CD4-positive, alpha-beta T cell (primary cell): ENCODE data around the gene BPIFB6. TPM values are rescaled to one million over a fixed set of nuclear protein-coding genes. Genes with fewer than 3 reads are reported as not detected.

Experiments
- ATAC-seq: fragments of 200-7000 bp; cut with Tn5 transposase; one replicate; pipeline ENCODE4 v1.10.0; 2022; ENCODE audit warnings: mild to moderate bottlenecking; ENCODE audit not compliant: poor library complexity
- CTCF ChIA-PET: fragments of 350-600 bp; sonication (Branson Sonifier 250); formaldehyde crosslinking; loops from one replicate; lab custom pipeline; 2021; ENCODE audit warnings: antibody characterized with exemption, inconsistent platforms; lab: Charles Lee
- POLR2A ChIA-PET: fragments of 350-600 bp; sonication (Branson Sonifier 250); formaldehyde crosslinking; loops from one replicate; lab custom pipeline; 2021; ENCODE audit warnings: antibody characterized with exemption, inconsistent platforms; lab: Charles Lee
- DNase-seq, 14 experiments: peaks; one replicate each; pipeline ENCODE4 v3.0.0-alpha.2; 2013 to 2020; ENCODE audit warnings: mixed read lengths in 2 of 14
- H3K27ac ChIP-seq, 2 donors: one replicate each; pipeline versions ENCODE4 v1.5.1 to v1.7.0; 2013; ENCODE audit warnings: low read length in 2 of 2, low read depth in 1 of 2, mild to moderate bottlenecking in 1 of 2
- H3K27me3 ChIP-seq, 2 experiments: 1 replicate in 1 of 2; 2 replicates in 1 of 2; pipeline versions ENCODE4 v1.6.1 to v1.7.0; 2013; ENCODE audit warnings: low read length in 2 of 2, control low read depth in 1 of 2, mild to moderate bottlenecking in 1 of 2, moderate library complexity in 1 of 2; ENCODE audit not compliant: insufficient read depth in 2 of 2, control insufficient read depth in 1 of 2
- H3K36me3 ChIP-seq: one replicate; pipeline ENCODE4 v1.6.1; 2013; ENCODE audit warnings: low read length, control low read depth; ENCODE audit not compliant: insufficient read depth
- H3K4me1 ChIP-seq: one replicate; pipeline ENCODE4 v1.6.1; 2013; ENCODE audit warnings: low read length, control low read depth; ENCODE audit not compliant: insufficient read depth
- H3K4me3 ChIP-seq: one replicate; pipeline ENCODE4 v1.5.1; 2013; ENCODE audit warnings: mild to moderate bottlenecking, low read length, moderate library complexity
- H3K9me3 ChIP-seq, 2 experiments: 1 replicate in 1 of 2; 2 replicates in 1 of 2; pipeline versions ENCODE4 v1.6.1 to v1.7.0; 2013; ENCODE audit warnings: low read length in 2 of 2, mild to moderate bottlenecking in 2 of 2, control low read depth in 1 of 2, moderate library complexity in 1 of 2; ENCODE audit not compliant: control insufficient read depth in 1 of 2, insufficient read depth in 1 of 2
- H3K27ac Mint-ChIP-seq: one replicate; pipeline ENCODE4 v1.8.0; 2020; ENCODE audit warnings: mixed read lengths
- H3K27me3 Mint-ChIP-seq: one replicate; pipeline ENCODE4 v1.8.0; 2021; ENCODE audit warnings: mixed read lengths
- H3K36me3 Mint-ChIP-seq: one replicate; pipeline ENCODE4 v1.8.0; 2021; ENCODE audit warnings: low read depth, mixed read lengths
- H3K4me1 Mint-ChIP-seq: one replicate; pipeline ENCODE4 v1.8.0; 2021; ENCODE audit warnings: low read depth, mixed read lengths
- H3K4me3 Mint-ChIP-seq: one replicate; pipeline ENCODE4 v1.8.0; 2020; ENCODE audit warnings: mild to moderate bottlenecking, mixed read lengths
- H3K9me3 Mint-ChIP-seq: one replicate; pipeline ENCODE4 v1.8.0; 2020; ENCODE audit warnings: mixed read lengths
- intact Hi-C, 2 experiments: fragments of 100-400 bp; cut with DNase I in 1 of 2; cut with micrococcal nuclease in 1 of 2; formaldehyde crosslinking; loops; one replicate each; pipeline versions ENCODE4 v1.15.1 to v1.9.0; 2023 to 2025; cut with DNase I, micrococcal nuclease
- total RNA-seq, 174 experiments: library from RNA in 2 of 174; stranded (reverse) in 2 of 174; gene quantifications; one replicate each; pipeline ENCODE4 v1.2.3 and lab custom pipeline; 2021 to 2026
- TF ChIP-seq, protein P1 (sequence below): fragments of 200-600 bp; IDR thresholded peaks from one replicate; pipeline ENCODE4 v1.8.0; 2022; ENCODE audit warnings: antibody characterized with exemption, mild to moderate bottlenecking

The BPIFB6 gene
- total RNA-seq, 2 experiments from 2014 or later, result not detected

DNA sequence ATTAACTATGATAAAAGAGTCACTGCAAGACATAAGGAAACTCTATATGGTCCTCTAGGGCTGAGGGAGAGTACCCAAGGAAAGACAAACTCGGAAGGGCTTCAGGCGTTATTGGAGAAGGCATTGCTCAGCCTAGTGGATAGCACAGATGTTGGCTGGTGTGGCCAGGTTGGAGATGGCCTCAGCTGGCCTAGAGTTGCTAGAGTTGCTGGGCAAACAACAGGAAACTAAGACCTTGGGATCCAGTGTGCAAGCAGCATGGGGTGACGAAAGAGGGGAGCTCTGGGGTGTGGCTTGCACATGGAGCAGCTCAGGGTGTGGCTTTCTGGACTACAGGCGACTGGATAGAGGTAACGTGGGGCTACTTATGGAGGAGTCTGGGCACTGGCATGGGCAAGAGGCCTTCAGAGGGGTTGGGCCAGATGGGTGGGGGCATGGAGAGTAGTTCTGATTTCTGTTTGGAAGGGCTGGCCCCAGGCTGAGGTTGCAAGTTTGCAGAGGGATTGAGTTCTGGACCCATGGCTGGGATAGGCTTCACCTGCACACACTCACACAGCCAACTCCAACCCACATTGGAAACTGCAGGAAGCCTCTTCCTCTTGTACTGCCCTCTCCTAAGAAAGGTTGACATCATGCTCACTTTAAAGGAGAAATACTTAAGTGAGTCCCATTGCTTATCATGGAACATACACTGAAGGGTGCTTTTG lies 5.2 kb upstream of the BPIFB6 start:
- ATAC-seq (no peak), DNase-seq (no peak)
- no peaks in the 10 kb centered on the region for H3K4me1 Mint-ChIP-seq
- ChIA-PET POLR2A (no interaction called here), CTCF (no interaction called here)
- no peaks in the 10 kb centered on the region for H3K27me3 ChIP-seq
- H3K36me3 Mint-ChIP-seq, result no peaks in the 10 kb centered on the region
- H3K9me3 ChIP-seq, result no peaks in the 10 kb centered on the region
- H3K27me3 Mint-ChIP-seq, result no peaks in the 10 kb centered on the region
- no peaks in the 10 kb centered on the region for H3K9me3 Mint-ChIP-seq
- no peak overlapping the region for H3K27ac ChIP-seq
- no peaks in the 10 kb centered on the region for H3K36me3 ChIP-seq
- TF ChIP-seq, protein P1, sequence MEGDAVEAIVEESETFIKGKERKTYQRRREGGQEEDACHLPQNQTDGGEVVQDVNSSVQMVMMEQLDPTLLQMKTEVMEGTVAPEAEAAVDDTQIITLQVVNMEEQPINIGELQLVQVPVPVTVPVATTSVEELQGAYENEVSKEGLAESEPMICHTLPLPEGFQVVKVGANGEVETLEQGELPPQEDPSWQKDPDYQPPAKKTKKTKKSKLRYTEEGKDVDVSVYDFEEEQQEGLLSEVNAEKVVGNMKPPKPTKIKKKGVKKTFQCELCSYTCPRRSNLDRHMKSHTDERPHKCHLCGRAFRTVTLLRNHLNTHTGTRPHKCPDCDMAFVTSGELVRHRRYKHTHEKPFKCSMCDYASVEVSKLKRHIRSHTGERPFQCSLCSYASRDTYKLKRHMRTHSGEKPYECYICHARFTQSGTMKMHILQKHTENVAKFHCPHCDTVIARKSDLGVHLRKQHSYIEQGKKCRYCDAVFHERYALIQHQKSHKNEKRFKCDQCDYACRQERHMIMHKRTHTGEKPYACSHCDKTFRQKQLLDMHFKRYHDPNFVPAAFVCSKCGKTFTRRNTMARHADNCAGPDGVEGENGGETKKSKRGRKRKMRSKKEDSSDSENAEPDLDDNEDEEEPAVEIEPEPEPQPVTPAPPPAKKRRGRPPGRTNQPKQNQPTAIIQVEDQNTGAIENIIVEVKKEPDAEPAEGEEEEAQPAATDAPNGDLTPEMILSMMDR, result no peak
- no peak overlapping the region for H3K4me3 Mint-ChIP-seq
- intact Hi-C loops, result no loop called here
- no peak overlapping the region for H3K27ac Mint-ChIP-seq
- H3K4me3 ChIP-seq, result no peak overlapping the region
- no peaks in the 10 kb centered on the region for H3K4me1 ChIP-seq

DNA sequence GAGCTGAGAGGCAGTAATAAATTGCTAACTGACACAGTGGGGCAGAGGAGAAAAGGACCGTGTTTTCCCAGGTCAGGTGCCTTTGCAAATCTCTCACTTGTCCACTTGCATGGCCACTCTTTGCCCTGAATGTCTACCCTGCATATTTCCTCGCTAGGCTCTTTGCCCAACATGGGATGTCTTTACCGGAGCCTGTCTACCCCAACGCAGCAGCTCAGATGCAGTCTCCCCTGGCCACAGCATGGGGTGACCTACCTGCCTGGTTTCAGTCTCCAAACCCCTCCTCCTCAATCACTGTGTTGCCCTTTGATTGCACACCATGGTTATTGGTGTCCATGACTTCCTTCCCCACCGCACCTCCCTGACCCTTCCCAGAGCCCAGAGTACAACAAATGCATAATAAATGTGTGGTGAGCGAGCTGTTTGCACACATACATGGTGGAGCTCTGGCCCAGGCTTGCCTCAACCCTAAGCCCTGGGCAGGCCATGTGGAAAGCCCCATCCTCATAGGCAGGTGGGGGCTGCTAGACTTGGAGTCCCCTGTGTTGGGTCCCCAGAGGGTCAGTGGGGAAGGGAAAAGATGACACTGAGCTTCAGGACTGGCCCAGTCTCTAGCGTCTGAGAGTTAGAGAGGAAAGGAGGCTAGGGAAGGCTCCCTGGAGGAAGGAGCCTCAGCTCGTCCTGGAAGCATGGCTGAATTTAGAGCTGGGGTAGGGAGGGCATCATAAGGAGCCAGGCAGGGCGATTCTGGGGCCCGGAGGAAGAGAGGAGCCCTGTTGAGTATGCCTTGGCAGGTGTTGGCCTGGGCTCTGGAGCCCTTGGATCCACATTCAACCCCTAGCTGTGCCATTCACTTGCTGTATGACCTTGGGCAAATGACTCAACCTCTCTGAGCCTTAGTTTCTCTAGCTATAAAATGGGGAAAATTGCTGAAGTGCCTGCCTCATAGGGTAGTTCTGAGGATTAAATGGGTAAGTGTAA lies 4.4 kb upstream of the BPIFB6 start:
- Histone ChIP-seq H3K27ac (no peak overlapping the region), H3K36me3 (no peaks in the 10 kb centered on the region), H3K4me1 (no peaks in the 10 kb centered on the region), H3K27me3 (no peaks in the 10 kb centered on the region), H3K9me3 (no peaks in the 10 kb centered on the region), H3K4me3 (no peak overlapping the region)
- ChIA-PET CTCF (no interaction called here), POLR2A (no interaction called here)
- DNase-seq, result no peak
- Mint-ChIP-seq H3K4me1 (no peaks in the 10 kb centered on the region), H3K36me3 (no peaks in the 10 kb centered on the region), H3K9me3 (no peaks in the 10 kb centered on the region), H3K27ac (no peak overlapping the region), H3K4me3 (no peak overlapping the region), H3K27me3 (no peaks in the 10 kb centered on the region)
- ATAC-seq, result no peak
- TF ChIP-seq, protein P1, result no peak
- intact Hi-C loops, result no loop called here

DNA sequence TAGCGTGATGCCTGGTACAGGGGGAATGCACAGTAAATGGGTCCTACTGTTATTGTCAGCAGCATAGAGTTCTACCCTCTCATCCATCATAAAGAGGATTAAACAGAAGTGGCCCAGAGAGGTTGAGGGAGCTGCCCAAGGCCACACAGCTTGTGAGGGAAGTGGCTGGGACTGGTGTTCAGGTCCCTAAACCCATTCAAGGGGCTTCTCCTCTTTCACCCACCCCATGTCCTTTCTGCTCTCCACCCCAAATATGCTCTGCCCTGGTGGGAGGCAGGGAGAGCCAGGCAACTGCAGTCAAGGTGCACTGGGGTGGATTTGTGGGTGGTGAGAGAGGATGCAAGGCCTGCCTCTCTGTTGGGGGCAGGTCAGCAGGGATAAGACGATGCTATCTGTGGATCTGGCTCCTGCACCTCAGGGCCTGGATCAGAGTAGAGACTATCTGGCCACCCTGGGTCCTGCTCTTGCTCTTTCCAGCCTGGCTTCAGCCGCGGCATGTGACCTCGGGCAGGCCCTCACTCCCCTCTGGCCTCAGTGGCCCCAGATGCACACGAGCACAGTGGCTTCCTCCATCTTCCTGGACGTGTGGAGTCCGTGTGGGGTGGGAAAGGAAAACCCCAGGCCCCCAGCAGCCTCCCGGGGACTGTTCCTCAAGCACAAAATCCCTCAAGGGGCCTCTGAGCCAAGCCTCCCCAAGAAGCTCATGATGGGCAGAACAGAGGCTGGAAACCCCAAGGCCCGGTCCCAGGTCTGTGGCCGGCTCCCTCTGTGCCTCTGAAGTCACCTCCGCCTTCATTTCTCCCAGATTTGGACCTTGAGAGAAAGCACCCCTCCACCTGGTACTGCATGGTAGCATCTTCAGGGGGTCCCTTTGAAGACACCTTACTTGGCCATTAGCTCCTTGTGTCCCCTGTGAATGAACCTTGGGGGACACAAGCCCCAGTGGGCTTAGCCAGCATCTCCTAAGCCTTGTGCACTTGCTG lies 3.4 kb upstream of the BPIFB6 start:
- Mint-ChIP-seq H3K27me3 (no peaks in the 10 kb centered on the region), H3K36me3 (no peaks in the 10 kb centered on the region), H3K4me1 (no peaks in the 10 kb centered on the region), H3K27ac (no peak overlapping the region), H3K9me3 (no peaks in the 10 kb centered on the region), H3K4me3 (no peak overlapping the region)
- Histone ChIP-seq H3K27ac (no peak overlapping the region), H3K27me3 (no peaks in the 10 kb centered on the region), H3K4me1 (no peaks in the 10 kb centered on the region), H3K9me3 (peaks cover 0 to 6% of the 10 kb centered on the region in 2 experiments), H3K36me3 (no peaks in the 10 kb centered on the region), H3K4me3 (no peak overlapping the region)
- POLR2A ChIA-PET, result no interaction called here
- no peak for ATAC-seq
- intact Hi-C loops, result no loop called here
- TF ChIP-seq, protein P1, result no peak
- DNase-seq, result no peak
- CTCF ChIA-PET, result interaction anchor here (1.4 kb wide), 1 partner anchor 82 kb away, joined by 4 read pairs; no protein-coding TSS in a partner anchor
